CD4-positive, alpha-beta T cell treated with Interleukin-15 for 1 hour (primary cell): ENCODE measurements around the gene TMEM145.

Experiments used
- DNase-seq: peaks from one replicate; pipeline ENCODE4 v3.0.0-alpha.2; 2020

Gene TMEM145

DNA sequence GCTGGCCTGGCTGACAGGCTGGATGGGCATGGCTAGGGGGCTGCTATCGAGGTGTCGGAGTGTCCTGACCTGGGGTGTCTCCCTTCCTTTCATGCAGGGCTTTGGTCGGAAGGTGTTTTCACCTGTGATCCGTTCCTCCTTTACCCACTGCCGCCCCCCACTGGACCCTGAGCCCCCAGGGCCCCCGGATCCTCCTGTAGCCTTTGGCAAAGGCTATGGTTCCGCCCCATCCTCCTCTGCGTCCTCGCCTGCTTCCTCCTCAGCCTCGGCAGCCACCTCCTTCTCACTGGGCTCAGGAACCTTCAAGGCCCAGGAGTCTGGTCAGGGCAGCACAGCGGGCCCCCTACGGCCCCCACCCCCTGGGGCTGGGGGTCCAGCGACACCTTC lies 23.0 kb upstream of the TMEM145 start:
- DNase-seq, result no peak

DNA sequence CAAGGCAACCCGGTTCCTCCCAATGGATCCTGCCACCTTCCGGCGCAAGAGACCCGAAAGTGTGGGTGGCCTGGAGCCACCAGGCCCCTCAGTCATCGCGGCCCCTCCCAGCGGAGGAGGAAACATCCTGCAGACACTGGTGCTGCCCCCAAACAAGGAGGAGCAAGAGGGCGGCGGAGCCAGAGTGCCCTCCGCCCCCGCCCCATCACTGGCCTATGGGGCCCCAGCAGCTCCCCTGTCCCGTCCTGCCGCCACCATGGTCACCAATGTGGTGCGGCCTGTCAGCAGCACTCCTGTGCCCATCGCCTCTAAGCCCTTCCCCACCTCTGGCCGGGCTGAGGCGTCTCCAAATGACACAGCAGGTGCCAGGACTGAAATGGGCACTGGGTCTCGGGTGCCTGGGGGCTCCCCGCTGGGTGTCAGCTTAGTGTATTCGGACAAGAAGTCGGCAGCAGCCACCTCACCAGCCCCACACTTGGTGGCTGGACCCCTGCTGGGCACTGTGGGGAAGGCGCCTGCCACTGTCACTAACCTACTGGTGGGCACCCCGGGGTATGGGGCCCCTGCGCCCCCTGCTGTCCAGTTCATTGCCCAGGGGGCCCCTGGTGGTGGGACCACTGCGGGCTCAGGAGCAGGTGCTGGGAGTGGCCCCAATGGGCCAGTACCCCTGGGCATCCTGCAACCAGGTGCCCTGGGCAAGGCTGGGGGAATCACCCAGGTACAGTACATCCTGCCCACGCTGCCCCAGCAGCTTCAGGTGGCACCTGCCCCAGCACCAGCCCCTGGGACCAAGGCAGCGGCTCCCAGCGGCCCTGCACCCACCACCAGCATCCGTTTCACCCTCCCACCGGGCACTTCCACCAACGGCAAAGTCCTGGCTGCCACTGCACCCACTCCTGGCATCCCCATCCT lies 22.3 kb upstream of the TMEM145 start:
- peak; percentile 62 for DNase-seq

DNA sequence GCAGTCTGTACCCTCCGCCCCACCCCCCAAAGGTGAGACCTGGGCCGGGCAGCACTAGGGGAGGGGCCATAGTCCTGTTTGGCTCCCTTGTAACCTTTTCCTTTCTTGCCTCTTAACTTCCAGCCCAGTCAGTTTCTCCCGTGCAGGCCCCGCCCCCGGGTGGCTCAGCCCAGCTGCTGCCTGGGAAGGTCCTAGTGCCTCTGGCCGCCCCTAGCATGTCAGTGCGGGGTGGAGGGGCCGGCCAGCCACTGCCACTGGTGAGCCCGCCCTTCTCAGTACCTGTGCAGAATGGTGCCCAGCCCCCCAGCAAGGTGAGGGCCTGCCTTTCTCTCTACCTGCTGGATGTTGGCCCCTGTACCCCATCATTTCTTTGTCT lies 21.7 kb upstream of the TMEM145 start:
- DNase-seq, result no peak

DNA sequence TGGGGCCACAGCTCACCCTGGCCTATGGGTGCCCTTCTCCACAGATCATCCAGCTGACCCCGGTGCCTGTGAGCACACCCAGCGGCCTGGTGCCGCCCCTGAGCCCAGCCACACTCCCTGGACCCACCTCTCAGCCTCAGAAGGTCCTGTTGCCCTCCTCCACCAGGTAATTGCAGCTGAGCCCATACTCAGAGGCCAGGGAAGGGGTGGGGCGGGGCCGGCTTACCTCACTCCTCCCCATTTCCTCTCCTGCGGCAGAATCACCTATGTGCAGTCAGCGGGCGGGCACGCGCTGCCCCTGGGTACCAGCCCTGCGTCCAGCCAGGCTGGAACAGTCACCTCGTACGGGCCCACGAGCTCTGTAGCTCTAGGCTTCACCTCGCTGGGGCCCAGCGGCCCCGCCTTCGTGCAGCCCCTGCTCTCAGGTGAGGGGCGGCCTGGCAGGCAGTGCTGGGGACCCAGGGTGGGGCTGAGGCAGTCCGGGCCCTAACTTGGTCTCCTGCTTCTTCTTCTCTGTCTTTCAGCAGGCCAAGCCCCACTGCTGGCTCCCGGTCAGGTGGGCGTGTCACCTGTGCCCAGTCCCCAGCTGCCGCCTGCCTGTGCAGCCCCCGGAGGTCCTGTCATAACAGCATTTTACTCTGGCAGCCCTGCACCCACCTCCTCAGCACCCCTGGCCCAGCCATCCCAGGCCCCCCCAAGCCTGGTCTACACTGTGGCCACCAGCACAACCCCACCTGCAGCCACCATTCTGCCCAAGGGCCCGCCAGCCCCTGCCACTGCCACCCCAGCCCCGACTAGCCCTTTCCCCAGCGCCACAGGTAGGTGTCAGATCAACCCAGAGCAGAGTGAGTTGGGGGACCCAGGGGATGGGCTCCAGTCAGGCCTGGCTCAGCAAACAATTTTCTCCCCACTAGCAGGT lies 20.8 kb upstream of the TMEM145 start:
- no peak for DNase-seq

DNA sequence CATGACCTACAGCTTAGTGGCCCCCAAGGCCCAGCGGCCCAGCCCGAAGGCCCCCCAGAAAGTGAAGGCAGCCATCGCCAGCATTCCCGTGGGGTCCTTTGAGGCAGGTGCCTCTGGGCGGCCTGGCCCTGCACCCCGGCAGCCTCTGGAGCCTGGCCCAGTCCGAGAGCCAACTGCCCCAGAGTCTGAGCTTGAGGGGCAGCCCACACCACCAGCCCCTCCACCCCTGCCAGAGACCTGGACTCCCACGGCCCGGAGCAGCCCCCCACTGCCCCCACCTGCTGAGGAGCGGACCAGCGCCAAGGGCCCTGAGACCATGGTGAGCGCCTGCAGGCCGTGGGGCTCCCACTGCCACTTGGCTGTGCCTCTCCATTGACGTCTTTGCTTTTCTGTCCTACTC lies 20.1 kb upstream of the TMEM145 start:
- no peak for DNase-seq

DNA sequence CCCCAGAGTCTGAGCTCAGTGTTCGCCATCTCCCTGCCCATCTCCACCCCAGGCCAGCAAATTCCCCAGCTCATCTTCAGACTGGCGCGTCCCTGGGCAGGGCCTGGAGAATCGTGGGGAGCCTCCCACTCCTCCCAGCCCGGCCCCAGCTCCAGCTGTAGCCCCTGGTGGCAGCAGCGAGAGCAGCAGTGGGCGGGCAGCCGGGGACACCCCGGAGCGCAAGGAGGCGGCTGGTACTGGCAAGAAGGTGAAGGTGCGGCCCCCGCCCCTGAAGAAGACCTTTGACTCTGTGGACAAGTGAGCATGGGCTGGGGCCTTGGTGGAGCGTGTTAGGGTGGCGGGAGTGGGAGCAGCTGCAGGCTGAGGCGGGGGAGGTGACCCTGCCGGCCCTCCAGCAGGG lies 19.6 kb upstream of the TMEM145 start:
- no peak for DNase-seq

DNA sequence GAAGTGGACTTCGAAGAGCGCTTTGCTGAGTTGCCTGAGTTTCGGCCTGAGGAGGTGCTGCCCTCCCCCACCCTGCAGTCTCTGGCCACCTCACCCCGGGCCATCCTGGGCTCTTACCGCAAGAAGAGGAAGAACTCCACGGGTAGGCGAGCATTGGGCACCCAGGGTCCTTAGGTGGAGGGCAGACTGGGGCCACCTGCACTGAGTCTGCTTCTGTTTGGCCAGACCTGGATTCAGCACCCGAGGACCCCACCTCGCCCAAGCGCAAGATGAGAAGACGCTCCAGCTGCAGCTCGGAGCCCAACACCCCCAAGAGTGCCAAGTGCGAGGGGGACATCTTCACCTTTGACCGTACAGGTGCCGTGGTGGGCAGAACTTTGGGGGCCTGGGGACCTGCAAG lies 19.2 kb upstream of the TMEM145 start:
- no peak for DNase-seq

DNA sequence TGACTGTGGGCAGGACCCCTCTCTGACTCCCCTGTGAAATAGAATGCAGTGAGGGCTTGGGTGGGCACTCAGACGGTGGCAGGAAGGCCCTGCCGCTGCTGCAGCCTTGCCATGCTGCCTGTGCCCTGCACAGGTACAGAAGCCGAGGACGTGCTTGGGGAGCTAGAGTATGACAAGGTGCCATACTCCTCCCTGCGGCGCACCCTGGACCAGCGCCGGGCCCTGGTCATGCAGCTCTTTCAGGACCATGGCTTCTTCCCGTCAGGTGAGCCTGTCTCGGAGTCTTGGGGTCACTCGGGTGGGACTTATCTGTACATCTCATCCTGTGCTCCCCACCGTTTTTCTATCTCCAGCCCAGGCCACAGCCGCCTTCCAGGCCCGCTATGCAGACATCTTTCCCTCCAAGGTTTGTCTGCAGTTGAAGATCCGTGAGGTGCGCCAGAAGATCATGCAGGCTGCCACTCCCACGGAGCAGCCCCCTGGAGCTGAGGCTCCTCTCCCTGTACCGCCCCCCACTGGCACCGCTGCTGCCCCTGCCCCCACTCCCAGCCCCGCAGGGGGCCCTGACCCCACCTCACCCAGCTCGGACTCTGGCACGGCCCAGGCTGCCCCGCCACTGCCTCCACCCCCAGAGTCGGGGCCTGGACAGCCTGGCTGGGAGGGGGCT lies 18.5 kb upstream of the TMEM145 start:
- no peak for DNase-seq

DNA sequence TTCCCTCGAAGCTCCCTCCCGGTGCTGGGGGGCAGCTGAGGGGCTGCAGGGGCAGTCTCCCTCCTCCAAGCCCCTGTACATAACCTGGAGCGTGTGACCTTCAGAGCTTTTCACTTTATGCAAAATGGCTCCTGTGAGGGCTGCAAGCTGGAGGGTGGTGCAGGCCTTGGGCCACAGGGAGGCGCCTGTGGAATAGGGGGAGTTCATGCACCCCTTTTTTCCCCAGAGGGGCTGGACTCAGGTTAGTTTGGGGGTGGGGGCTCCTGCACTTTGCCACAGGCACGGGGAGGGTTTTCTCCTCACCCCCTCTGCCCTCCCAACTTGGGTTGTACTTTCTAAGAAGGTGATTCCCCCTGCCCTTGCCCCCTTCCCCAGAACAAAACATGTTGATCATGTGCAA lies 17.8 kb upstream of the TMEM145 start:
- DNase-seq, result no peak

DNA sequence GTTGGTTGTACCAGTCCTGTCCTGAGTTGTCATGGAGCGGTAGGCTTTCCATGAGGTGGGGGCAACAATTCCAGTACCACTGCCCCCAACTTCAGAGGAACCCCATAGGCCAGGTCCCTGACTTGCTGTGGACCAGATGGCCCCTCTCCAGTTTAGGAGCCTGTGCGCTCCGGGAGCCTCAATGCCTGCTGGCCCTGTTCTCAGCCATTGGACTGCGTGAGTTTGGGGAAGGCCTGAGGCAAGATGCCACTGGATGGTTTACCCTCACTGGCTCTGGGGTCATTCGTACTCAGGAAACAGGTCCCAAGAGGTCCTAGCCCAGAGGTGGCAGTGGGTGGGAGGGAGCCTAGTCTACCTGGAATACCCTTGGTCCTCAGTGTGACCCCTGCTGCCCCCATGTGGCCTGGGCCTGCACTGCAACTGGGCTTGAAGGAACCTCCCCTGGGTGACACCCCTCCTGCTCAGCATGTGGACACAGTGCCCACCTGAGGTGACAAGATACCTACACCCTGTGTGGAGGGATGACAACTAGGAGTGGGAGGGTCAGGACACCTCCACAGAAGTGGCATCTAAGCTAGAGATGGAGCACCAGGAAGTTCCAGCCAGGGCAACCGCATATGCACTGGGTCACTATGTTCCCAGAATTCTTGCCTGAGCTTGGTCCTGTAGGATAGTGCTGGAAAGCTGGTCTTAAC lies 17.1 kb upstream of the TMEM145 start:
- DNase-seq, result peak; percentile 85

DNA sequence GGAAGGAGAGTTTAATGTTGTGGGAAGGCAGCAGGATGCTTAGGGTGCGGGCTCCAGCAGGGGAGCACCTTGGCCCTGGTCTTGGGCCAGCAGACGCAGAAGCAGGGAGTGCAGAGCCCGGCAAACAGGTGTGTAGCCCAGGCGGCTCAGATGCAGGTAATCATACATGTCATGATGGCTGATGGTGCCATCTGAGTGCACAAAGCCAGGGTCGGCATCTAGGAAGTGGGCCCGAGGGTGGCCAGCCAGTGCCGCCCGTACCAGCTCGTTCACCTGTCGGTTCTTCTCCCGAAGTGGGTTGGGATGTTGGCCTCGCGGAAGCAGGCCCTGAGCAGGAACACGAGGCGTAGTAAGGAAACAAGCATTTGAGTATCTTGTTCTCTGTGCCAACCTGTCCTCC lies 16.1 kb upstream of the TMEM145 start:
- DNase-seq, result no peak

DNA sequence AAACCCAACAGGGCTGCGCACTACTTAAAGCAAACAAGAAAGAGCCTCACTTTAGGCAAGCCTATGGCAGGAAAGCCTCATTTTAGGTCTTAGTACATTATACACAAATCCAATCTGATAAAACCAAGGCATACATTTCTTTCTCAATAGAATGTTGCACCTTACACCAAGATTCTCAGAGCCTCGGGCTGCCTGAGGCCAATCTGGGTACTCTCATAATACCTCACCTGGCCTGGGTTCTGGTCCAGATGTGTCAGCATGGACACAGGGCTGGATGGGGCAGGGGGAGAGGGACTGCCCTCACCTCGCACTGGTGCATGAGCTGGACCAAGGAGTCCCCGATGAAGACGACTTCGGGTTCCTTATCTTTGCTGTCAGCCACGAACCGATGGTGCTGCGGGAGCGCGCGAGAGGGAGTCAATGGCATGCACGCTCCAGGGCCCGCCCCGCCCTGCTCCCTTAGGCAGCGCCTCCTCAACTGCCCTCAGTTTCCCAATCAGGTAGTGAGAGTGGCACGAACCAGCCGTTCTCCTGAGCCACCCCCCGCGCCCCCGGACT lies 11.4 kb upstream of the TMEM145 start, which contains the start of gene PRR19:
TSS of gene PRR19 (plus strand) at position 487 of the 558 bp plus-strand sequence. CDS start 7,453 bp downstream, outside the sequence.
- no peak for DNase-seq

DNA sequence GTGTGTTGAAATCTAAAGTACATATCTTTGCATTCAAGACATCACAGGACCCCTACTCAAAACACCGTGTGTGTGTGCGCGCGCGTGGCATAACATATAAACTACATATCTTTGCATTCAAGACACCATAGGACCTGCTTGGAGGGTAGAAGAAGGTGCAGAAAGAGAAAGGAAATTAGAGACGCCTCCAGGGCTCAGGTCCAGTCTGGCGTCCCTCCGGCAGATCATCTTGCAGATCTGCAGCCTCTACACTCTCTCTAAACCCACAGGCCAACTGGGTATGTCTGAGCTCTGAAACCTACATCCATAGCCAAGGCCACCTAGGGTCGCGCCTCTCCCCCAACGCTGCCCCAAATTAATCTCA lies 10.0 kb upstream of the TMEM145 start:
- no peak for DNase-seq

DNA sequence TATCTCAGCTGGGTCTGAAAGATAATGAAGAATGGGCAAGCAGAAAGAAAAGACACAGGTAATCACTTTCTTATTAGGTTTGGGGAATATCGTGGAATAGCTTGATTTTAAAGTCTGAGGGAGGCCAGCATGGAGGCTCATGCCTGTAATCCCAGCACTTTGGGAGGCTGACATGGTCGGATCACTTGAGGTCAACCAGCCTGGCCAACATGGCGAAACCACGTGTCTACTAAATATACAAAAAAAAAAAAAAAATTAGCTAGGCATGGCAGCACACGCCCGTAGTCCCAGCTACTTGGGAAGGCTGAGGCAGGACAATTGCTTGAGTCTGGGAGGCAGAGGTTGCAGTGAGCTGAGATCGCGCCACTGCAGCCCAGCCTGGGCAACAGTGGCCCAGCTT lies 9.2 kb upstream of the TMEM145 start:
- no peak for DNase-seq

DNA sequence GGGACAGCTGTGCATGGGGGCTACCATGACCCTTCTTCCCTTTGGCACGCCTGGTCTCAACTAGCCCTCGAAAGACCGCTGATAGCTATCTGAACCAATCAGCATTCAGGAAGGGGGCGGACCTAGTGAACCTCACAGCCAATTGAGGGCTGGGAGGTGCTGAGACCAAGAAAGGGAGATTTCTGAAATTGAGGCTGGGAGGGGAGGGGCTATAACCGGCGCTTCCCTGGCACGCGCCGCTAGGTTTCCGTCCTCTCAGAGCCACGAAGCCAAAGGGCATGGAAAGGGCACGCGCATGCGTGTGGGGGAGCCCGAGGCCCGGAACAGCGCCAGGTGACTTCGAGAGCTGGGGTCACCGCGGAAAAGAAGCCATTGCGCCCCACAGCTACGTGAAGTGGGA lies 6.5 kb upstream of the TMEM145 start:
- no peak for DNase-seq

DNA sequence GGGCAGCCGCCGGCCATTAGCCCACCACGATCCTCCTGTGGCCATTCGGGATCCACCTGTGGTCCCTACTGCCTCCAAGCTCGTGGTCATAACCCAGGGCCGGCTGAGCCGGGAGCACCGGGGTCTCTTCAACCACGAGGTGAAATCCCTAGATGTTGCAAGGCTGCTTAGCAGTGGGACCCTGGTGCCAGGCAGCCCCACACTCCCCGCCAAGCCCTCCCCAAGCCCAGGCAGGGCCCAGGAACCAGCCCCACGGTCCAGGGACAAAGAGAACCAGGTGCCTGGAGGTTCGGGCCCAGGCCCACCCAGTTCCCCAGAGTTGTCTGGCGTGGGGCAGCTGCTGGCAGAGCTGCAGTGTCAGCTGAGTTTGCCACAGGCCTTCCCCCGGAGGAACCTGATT lies 3.4 kb upstream of the TMEM145 start:
- DNase-seq, result no peak

DNA sequence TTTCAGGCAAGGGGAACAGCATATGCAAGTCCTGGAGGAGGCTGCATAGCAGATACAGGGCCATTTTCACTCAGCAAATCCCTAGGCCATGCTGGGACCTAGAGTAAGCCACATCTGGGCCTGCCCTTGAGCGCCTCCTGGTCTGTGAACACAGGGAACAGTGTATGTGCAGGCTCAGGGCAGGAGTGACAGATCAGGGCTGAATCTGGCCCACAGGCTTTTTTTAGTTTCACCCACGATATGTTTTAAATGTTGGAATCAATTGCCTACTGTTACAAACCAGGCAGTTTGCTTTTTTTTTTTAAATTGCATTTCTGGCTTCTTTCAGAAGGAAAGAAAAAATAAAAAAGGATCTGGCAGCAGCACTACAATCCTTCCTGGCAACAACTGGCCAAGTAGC lies 1.5 kb upstream of the TMEM145 start:
- DNase-seq, result no peak

DNA sequence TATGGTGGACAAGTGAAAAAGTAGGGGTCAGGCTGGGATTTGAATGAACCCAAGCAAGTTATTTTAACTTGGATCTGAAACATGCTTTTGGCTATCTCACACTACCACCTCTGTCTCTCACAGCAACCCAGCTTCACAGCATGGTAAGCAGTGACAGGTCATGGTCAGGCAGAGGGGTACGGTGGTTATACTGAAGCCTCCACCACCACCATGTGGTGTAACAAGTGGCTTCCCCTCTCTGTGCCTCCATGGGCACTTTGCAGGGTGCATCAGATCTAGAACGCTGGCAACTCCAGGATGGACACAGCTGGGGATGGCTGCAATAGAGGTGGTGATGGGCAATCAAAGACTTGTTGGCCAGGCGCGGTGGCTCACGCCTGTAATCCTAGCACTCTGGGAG lies 739 bp upstream of the TMEM145 start:
- no peak for DNase-seq

DNA sequence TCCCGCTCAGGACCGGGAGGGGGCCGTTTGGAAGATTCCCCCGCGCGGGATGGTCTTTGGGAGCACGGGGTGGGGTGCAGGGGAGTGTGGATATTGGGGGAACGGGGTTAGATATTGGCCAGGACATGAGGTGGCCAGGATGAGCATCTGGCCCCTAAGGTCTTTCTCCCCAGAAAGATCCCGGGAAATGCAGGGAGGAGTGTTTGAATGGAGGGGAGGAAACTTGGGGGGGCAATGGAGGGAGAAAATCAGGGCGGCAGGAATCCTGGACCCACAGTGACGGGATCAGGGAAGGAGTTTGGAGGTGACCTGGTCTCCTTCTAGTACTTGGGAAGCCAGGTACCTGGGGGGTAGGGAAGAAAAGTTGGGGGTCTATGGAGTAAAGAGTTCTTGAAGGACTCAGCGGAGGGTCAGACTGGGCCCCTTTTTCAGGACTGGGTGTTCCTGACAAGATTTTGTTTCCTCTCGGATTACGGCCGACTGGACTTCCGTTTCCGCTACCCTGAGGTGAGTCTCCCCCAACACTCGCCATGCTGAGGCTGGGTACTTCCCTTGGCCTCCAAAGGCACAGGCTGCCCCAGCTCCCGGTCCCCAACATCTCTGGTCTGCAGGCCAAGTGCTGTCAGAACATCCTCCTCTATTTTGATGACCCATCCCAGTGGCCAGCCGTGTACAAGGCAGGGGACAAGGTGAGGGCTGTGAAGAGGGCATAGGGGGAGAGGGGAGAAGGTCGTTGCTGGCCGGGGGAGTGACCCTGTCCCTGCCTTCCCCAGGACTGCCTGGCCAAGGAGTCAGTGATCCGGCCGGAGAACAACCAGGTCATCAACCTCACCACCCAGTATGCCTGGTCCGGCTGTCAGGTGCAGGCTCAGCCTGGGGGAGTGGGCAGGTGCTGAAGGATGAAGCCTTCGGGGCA lies 989 bp downstream of the TMEM145 start:
- no peak for DNase-seq

DNA sequence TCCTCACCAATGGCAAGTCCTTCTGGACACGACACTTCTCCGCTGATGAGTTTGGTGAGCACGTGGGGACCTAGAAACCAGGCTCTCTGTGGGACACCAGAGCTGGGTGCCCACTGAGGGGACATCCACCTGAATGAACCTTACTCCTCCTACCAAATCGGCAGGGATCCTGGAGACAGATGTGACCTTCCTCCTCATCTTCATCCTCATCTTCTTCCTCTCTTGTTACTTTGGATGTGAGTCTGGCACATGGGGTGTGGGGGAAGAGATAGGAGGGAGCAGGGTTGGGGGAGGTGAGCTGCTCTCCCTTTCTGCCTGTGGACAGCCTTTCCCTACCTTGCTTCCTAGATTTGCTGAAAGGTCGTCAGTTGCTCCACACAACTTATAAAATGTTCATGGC lies 1.9 kb downstream of the TMEM145 start:
- no peak for DNase-seq
